ENCODE measurements around the gene TCL1A.
"Not testable (repeated sequence)": the region's sequence is repeated elsewhere in the genome, so short reads cannot be mapped to it uniquely, and the experiment has no call there.

Gene TCL1A

DNA sequence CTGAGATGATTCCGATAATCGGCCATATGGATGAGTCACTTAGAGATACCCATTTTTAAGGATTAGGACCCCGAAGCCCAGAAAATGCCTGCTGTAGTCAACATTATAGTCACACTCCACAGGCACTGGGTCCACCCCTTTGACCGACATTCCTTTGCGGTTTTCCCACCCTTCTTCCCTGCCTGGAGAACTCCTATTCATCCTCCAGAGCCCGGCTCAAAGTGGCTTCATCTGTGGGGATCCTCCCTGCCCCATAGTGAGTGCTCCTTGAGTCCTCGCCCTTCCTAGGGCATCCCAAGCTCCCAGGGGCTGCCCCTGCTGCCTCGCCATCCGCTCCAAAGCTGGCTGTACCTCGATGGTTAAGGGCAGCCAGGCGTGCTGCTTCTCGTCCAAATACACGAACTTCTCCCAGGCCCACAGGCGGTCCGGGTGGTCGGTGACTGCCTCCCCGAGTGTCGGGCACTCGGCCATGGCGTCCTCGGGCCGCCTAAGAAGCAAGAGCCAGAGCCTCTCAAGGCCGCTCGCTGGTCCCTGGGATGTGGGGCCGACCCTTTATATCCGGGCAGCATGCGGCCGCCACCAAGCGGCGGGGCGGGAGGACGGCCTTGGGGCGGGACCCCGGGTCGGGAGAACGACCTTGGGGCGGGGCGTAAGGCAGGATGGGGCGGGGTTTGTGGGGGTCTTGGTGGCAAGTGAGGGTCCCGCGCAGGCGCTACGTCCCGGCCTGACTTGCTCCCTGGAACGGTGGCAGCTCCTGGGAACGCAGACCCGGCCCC lies at the start of gene TCL1A:
Gene TCL1A, minus strand, starts transcription at position 530 of the 776 bp plus-strand sequence. Its CDS starts 59 bp downstream, at position 471.
- no peak within 1 kb of the TSS for H3K4me3 ChIP-seq (ENCODE audit: low read length)
- no peak for DNase-seq (ENCODE audit: low read depth)
- TF ChIP-seq CTCF (IDR thresholded peaks at IDR 0.05; ENCODE audit: insufficient read depth, low read depth, low read length, missing control alignments) = no peak

- H3K4me3 ChIP-seq (ENCODE audit: low read length); DNase-seq (ENCODE audit: low read depth): not testable (repeated sequence)
Observed at GRCh38 chr14:95763032-95763431, 49.1 kb upstream of the TCL1A start.

DNA sequence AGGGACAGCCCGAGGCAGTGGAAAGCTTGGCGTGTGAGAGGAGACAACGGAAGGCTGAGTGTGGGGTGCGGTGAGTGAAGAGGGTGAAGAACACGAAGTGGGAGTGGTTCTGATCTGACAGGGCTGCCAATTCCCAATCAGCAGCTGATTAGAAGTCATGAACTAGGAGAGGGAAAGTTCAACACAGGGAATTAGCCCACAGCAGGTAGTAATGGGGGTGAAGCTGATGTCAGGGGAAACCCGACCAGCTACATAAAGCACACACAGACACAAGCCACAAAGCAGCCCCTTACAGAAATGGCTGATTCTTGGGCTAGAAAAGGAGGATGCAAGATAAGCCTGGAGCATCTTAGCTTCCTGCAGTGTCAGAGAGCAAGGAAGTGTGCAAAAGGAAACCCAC lies 47.5 kb upstream of the TCL1A start:
- no peak overlapping the region for H3K4me3 ChIP-seq (ENCODE audit: low read length)
- no peak for TF ChIP-seq CTCF (IDR thresholded peaks at IDR 0.05; ENCODE audit: insufficient read depth, low read depth, low read length, missing control alignments)
- DNase-seq (ENCODE audit: low read depth) = no peak

DNA sequence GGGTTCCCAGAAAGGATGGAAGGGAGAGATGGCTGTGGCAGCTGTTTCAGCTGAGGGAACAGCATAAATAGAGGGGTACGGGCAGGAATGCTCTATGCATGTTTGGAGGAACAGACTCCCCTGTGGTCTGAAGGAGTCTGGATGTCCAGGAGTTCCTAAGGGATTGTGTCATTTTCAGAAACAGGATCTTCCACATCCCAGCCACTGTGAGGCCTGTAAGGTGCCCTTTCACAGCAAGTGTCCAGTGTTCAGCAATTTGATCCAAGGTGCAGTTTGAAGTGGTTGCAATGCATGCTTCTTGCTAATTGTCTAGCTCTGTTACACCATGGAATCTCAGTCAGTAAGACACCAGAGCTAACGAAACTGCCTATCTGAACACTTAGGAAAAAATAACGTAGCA lies 46.7 kb upstream of the TCL1A start:
- TF ChIP-seq CTCF (IDR thresholded peaks at IDR 0.05; ENCODE audit: insufficient read depth, low read depth, low read length, missing control alignments) = no peak
- no peak overlapping the region for H3K4me3 ChIP-seq (ENCODE audit: low read length)
- DNase-seq (ENCODE audit: low read depth) = no peak

DNA sequence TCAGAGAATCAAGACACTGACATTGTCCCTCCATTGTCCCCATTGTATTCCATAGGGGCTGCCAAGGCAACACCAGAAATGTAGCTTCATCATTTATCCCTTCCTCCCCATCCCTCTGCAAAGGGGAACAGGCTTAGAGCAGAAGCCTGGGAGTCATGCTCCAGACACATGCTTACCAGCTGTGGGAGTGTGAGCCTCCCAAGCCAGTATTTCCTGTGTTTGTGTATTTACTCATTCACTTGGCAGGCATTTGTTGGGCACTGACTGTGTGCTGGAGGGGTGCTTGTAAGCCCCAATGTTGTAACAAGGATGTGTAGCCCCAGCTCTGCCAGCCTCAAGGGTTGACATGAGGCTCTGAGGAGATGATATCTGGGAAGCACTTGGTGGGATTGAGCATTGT lies 46.0 kb upstream of the TCL1A start:
- H3K4me3 ChIP-seq (ENCODE audit: low read length) = no peak overlapping the region
- no peak for DNase-seq (ENCODE audit: low read depth)
- TF ChIP-seq CTCF (IDR thresholded peaks at IDR 0.05; ENCODE audit: insufficient read depth, low read depth, low read length, missing control alignments) = no peak

DNA sequence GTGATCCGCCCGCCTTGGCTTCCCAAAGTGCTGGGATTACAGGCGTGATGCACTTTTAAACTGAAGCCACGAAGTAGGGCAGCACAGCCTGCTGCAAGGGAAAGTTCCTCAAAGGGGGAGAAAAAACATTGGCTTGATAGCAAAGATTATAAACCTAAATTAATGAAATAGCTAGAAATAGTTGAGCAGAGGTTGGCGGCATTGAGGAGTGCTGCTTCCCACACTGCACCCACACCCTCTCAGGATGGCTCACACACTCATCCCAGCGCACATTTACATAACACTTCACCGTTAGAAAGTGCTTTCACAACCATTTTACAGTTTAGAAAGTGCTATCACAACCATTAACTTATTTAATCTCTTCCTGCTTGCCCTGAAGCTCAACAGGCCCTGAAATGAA lies 44.4 kb upstream of the TCL1A start:
- no peak for TF ChIP-seq CTCF (IDR thresholded peaks at IDR 0.05; ENCODE audit: insufficient read depth, low read depth, low read length, missing control alignments)
- DNase-seq (ENCODE audit: low read depth) = no peak

DNA sequence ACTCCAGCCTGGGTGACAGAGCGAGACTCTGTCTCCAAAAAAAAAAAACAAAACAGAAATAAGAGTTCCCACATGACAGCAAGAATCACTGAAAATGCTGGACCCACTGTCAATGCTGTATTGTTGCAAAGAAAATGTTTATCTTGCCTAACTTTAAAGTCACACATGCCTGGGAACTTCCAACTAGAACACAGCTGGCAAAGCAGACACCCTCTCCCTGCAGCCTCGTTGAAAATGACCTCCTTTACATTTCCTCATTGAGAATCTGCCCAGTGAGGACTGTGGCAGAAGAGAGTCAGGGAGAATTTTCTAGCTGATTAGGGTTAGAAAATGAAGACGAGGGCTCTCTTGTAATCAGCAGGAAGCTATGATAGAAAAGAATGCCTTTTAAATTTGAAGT lies 42.8 kb upstream of the TCL1A start:
- no peak overlapping the region for H3K4me3 ChIP-seq (ENCODE audit: low read length)
- DNase-seq (ENCODE audit: low read depth) = no peak
- no peak for TF ChIP-seq CTCF (IDR thresholded peaks at IDR 0.05; ENCODE audit: insufficient read depth, low read depth, low read length, missing control alignments)

More for the DNA sequence above, 44.4 kb upstream of the TCL1A start:
- H3K4me3 ChIP-seq (ENCODE audit: low read length) = no peak overlapping the region

Data from epithelial cell of esophagus (primary cell).